Subcutaneous abdominal adipose tissue (tissue), 5 donors: ENCODE data around the gene DHODH.
"Not testable (repeated sequence)": the region's sequence is repeated elsewhere in the genome, so short reads cannot be mapped to it uniquely, and the experiment has no call there.

Source experiments
- H3K27ac ChIP-seq: one replicate; pipeline ENCODE4 v1.7.0; 2013; ENCODE audit warnings: low read depth, mild to moderate bottlenecking, inconsistent platforms, low read length, moderate library complexity
- H3K27me3 ChIP-seq, 5 donors: one replicate each; pipeline ENCODE4 v1.7.0; 2013; ENCODE audit warnings: low read length in 5 of 5, inconsistent platforms in 1 of 5; ENCODE audit not compliant: control insufficient read depth in 5 of 5, insufficient read depth in 4 of 5
- H3K36me3 ChIP-seq, 5 donors: one replicate each; pipeline ENCODE4 v1.7.0; 2013; ENCODE audit warnings: low read length in 5 of 5; ENCODE audit not compliant: control insufficient read depth in 5 of 5, insufficient read depth in 5 of 5
- H3K4me1 ChIP-seq, 5 donors: one replicate each; pipeline ENCODE4 v1.7.0; 2013; ENCODE audit warnings: low read length in 5 of 5, mild to moderate bottlenecking in 3 of 5, moderate library complexity in 1 of 5; ENCODE audit not compliant: control insufficient read depth in 5 of 5, insufficient read depth in 5 of 5
- H3K4me3 ChIP-seq, 5 donors: one replicate each; pipeline ENCODE4 v1.7.0; 2013; ENCODE audit warnings: low read length in 5 of 5, low read depth in 1 of 5
- H3K9ac ChIP-seq, 5 donors: one replicate each; pipeline ENCODE4 v1.7.0; 2013; ENCODE audit warnings: low read length in 5 of 5, mild to moderate bottlenecking in 4 of 5, moderate library complexity in 3 of 5
- H3K9me3 ChIP-seq, 5 donors: one replicate each; pipeline ENCODE4 v1.7.0; 2013; ENCODE audit warnings: low read length in 5 of 5; ENCODE audit not compliant: control insufficient read depth in 5 of 5
- donor health status: healthy.
- donor health status: healthy.
- donor health status: healthy.
- donor health status: healthy.
- donor health status: healthy.

Gene DHODH

DNA sequence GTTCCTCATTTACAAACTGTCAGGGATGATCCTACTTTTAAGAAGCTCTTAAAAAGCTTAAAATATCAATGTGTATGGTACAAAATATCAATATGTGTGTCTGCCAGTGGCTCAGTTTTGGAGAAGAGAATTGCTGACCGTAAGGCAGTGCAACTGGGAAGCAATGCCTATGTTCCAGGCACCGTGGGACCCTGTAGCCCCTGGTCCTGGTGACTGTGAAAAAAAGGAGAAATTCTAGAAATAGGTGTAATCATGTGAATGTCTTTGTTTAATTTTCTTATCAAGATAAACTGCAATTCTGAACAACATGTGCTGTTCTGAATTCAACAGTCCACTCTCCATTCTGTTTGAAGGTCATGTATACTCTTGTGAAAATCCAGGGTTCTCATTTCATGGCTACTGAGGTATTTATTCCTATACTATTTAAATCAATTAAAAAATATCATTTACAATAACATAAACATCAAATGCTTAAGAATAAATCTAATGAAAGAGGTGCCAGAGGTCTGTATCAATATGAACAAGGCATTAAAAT lies 36.3 kb downstream of the DHODH start:
- no peak overlapping the region for H3K27ac ChIP-seq
- no peak overlapping the region for H3K9ac ChIP-seq
- peaks cover 0 to 20% (median 12%) of the 10 kb centered on the region in 5 donors for H3K36me3 ChIP-seq
- H3K4me1 ChIP-seq: peaks cover 0 to 8% (median 2%) of the 10 kb centered on the region in 5 donors
- peaks cover 0 to 7% (median 0%) of the 10 kb centered on the region in 5 donors for H3K9me3 ChIP-seq
- H3K4me3 ChIP-seq: no peak overlapping the region
- no peaks in the 10 kb centered on the region for H3K27me3 ChIP-seq

DNA sequence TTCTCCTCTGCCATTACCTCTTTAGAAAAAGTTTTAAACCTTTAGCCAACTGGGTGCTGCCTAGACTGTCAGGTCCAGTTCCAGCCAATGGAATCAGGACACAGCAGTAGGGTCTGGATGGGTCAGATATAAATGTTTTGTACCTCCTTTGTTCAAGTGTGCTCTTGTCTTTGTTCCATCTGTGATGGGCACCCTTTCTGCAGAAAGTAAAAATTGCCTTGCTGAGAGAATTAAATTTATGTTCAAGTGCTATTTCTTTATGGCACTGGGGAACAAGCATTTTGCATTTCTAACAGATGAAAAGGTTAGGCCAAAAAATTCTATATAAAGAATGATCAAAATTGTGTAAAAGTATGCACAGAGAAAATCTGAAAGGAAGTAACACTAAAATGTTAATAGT lies 40.6 kb downstream of the DHODH start:
- Histone ChIP-seq H3K9ac (no peak overlapping the region), H3K9me3 (peaks cover 0 to 7% (median 0%) of the 10 kb centered on the region in 5 donors), H3K4me3 (no peak overlapping the region), H3K36me3 (no peaks in the 10 kb centered on the region), H3K27ac (no peak overlapping the region), H3K4me1 (peaks cover 0 to 23% (median 18%) of the 10 kb centered on the region in 5 donors), H3K27me3 (no peaks in the 10 kb centered on the region)

DNA sequence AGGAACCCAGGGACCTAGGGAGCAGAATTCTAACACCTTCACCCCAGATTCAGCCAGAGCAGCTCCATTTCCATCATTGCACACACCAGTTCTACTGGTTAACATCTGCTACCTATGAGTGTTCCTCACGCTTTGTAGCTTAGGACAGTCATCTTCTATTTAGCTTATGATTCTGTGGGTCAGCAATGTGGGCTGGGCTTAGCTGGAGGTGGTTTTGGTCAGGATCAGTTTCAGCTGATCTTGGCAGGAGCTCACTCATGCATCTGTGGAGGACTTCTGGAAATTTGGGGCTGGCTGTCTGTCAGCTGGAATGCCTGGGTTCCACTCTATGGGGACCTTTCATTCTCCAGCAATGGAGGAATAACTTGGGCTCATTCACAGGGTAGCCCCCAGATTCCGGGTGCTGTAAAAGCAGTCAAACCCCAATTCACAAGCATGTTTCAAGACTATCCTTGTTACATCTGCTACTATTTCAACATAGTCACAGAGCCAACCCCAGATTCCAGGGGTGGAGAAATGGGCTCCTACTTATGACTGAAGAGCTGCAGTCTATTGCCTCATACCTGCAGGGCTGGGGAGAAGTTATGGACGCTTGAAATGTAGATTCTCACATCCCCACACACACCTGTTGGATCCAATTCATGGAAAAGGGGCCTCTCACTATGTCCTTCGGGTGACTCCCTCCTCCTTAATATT lies 42.4 kb downstream of the DHODH start:
- Histone ChIP-seq H3K4me1 (peaks cover 0 to 26% (median 18%) of the 10 kb centered on the region in 5 donors), H3K27me3 (no peaks in the 10 kb centered on the region), H3K9me3 (peaks cover 0 to 7% (median 0%) of the 10 kb centered on the region in 5 donors), H3K4me3 (peak overlapping the region in 1 of 5 donors; percentile 5), H3K9ac (no peak overlapping the region), H3K27ac (peak overlapping the region; percentile 58), H3K36me3 (peaks cover 0 to 2% (median 0%) of the 10 kb centered on the region in 5 donors)

DNA sequence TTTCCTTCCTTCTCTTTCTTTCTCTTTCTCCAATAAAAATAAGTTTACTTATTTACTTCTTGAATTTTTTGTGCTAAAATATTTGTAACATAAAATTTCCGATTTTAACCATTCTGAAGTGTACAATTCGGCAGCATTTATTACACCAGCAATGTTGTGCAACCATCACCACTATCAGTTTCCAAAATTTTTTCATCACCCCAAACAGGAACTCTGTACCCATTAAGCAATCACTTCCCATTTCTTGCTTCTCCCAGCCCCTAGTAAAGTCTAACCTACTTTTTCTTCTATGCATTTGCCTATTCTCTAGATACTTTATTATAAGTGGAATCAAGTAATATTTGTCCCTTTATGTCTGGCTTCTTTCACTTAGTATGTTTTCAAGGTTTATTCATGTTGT lies 43.3 kb downstream of the DHODH start:
- H3K9me3 ChIP-seq: peaks cover 0 to 7% (median 0%) of the 10 kb centered on the region in 5 donors
- peaks cover 0 to 26% (median 18%) of the 10 kb centered on the region in 5 donors for H3K4me1 ChIP-seq
- peak overlapping the region; percentile 58 for H3K27ac ChIP-seq
- H3K27me3 ChIP-seq: no peaks in the 10 kb centered on the region
- no peak overlapping the region for H3K9ac ChIP-seq
- H3K4me3 ChIP-seq: no peak overlapping the region
- H3K36me3 ChIP-seq: peaks cover 0 to 3% (median 0%) of the 10 kb centered on the region in 5 donors

DNA sequence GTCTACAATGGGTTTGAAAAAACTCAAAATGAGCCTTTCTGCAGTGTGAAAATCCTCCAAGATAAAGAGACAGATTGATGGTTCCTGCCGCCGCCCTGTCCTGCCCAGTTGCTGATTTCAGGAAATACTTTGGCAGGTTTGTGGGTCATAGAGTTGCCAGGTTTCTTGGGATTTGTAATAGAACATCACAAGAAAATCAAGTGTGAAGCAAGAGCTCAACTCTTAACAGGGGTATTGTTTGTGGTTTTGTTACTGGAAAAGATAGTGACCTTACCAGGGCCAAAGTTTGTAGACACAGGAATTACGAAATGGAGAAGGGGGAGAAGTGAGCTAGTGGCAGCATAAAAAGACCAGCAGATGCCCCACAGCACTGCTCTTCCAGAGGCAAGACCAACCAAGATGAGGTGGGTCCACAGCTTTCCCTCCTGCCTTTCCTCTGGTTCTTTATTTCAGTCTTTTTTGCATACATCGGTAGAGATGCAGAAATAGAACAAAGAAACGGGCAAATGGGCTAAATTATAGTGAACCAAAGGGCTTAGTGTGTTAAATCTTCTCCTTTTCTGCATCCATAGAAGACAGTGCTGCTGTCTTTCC lies 45.8 kb downstream of the DHODH start, which contains the start of gene HP:
Gene HP, plus strand, starts transcription at position 252 of the 594 bp plus-strand sequence. Its CDS starts 148 bp downstream, at position 400.
- H3K9me3 ChIP-seq: not testable (repeated sequence)
- peaks cover 0 to 26% (median 18%) of the 10 kb centered on the region in 5 donors for H3K4me1 ChIP-seq

DNA sequence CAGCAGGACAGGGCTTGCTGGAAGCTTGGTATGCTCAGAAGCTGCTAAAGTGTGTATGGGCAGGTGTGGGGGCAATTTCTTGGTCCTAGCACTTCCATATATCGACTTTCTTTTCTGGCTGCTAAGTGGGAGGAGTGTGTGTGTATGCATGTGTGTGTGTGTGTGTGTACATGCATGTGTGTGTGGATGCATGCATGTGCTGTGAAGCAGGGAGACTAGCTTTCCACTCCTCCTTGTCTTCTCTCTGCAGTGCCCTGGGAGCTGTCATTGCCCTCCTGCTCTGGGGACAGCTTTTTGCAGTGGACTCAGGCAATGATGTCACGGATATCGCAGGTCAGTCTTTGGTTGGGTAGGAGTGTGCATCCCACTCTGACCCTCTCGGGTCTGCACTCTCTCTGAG lies 47.4 kb downstream of the DHODH start:
- no peak overlapping the region for H3K4me3 ChIP-seq
- H3K9ac ChIP-seq: no peak overlapping the region
- no peaks in the 10 kb centered on the region for H3K9me3 ChIP-seq
- H3K27ac ChIP-seq: no peak overlapping the region
- no peaks in the 10 kb centered on the region for H3K27me3 ChIP-seq
- H3K36me3 ChIP-seq: peaks cover 0 to 3% (median 0%) of the 10 kb centered on the region in 5 donors
- peaks cover 0 to 22% (median 13%) of the 10 kb centered on the region in 5 donors for H3K4me1 ChIP-seq

More for the DNA sequence above, 45.8 kb downstream of the DHODH start, which contains the start of gene HP:
- H3K9ac ChIP-seq, H3K4me3 ChIP-seq, H3K36me3 ChIP-seq, H3K27me3 ChIP-seq, H3K27ac ChIP-seq: not testable (repeated sequence)

DNA sequence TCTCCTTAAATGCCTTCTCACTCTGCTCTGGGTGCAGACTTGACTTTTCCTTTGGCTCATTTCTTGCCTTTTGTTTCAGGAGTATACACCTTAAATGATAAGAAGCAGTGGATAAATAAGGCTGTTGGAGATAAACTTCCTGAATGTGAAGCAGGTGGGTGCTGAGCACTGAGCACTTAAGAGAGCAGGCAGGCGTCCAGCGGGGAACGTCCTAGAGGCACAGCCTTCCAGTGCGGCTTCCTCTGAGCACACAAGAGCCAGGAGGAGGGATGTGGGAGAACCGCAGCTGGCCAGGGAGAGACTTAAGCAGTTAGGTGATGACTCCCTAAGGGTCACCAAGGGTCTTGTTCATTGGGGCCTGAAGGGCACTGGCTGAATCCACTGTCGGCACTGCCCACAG lies 48.8 kb downstream of the DHODH start:
- not testable (repeated sequence) for H3K36me3 ChIP-seq, H3K27me3 ChIP-seq, H3K27ac ChIP-seq, H3K9me3 ChIP-seq, H3K4me3 ChIP-seq, H3K4me1 ChIP-seq, H3K9ac ChIP-seq

DNA sequence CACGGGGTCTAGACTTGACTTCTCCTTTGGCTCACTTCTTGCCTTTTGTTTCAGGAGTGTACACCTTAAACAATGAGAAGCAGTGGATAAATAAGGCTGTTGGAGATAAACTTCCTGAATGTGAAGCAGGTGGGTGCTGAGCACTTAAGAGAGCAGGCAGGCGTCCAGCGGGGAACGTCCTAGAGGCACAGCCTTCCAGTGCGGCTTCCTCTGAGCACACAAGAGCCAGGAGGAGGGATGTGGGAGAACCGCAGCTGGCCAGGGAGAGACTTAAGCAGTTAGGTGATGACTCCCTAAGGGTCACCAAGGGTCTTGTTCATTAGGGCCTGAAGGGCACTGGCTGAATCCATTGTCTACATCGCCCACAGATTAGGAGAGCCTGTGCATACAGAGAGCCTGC lies 50.5 kb downstream of the DHODH start:
- H3K27ac ChIP-seq, H3K9me3 ChIP-seq: not testable (repeated sequence)

DNA sequence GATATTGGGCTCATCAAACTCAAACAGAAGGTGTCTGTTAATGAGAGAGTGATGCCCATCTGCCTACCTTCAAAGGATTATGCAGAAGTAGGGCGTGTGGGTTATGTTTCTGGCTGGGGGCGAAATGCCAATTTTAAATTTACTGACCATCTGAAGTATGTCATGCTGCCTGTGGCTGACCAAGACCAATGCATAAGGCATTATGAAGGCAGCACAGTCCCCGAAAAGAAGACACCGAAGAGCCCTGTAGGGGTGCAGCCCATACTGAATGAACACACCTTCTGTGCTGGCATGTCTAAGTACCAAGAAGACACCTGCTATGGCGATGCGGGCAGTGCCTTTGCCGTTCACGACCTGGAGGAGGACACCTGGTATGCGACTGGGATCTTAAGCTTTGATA lies 51.9 kb downstream of the DHODH start:
- Histone ChIP-seq H3K9me3 (no peaks in the 10 kb centered on the region), H3K27ac (no peak overlapping the region), H3K4me3 (no peak overlapping the region), H3K36me3 (peaks cover 0 to 3% (median 0%) of the 10 kb centered on the region in 5 donors), H3K9ac (no peak overlapping the region), H3K4me1 (no peaks in the 10 kb centered on the region), H3K27me3 (no peaks in the 10 kb centered on the region)

More for the DNA sequence above, 50.5 kb downstream of the DHODH start:
- not testable (repeated sequence) for H3K4me1 ChIP-seq, H3K36me3 ChIP-seq, H3K9ac ChIP-seq, H3K4me3 ChIP-seq, H3K27me3 ChIP-seq

DNA sequence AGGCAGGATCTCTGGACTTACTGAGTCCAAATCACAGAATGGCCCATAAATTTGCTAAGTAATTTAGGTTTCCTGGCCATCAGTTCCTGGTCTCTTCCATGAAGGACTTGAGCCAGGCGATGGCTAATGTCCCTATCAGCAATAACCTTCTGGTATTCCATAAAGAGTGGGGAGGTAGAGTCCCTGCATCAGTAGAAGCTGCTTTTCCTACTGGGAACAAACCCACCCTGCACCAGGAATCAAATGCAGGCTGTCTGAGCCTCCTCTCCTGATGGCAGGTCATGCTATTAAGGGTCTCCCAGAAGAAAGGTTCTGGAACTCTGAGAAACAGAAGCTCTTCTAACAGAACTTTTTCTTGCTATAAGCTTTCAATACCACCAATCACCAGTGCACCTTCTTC lies 53.0 kb downstream of the DHODH start:
- Histone ChIP-seq H3K27me3 (no peaks in the 10 kb centered on the region), H3K9me3 (no peaks in the 10 kb centered on the region), H3K4me1 (no peaks in the 10 kb centered on the region), H3K9ac (no peak overlapping the region), H3K27ac (no peak overlapping the region), H3K36me3 (peaks cover 0 to 3% (median 0%) of the 10 kb centered on the region in 5 donors), H3K4me3 (no peak overlapping the region)
